Esophagus squamous epithelium (tissue), 4 donors: ENCODE data around the gene PSMC1.

Source experiments
- CTCF ChIP-seq, 6 experiments: fragments of 450-650 bp in 4 of 6; fragments of 200-600 bp in 2 of 6; sonication (generic) in 2 of 6; IDR thresholded peaks; one replicate each; pipeline ENCODE4 v1.5.1; 2016 to 2019; ENCODE audit warnings: antibody characterized with exemption in 6 of 6, mild to moderate bottlenecking in 4 of 6, moderate library complexity in 4 of 6
- POLR2A ChIP-seq, 4 donors: fragments of 450-650 bp; IDR thresholded peaks; one replicate each; pipeline ENCODE4 v1.6.1; 2017; ENCODE audit warnings: antibody characterized with exemption in 4 of 4, mild to moderate bottlenecking in 4 of 4, moderate library complexity in 3 of 4

GRCh38 chr14:90275458-90275814, 19.1 kb downstream of the PSMC1 start:
- TF ChIP-seq CTCF (IDR thresholded peaks at IDR 0.05) (no peak), POLR2A (IDR thresholded peaks at IDR 0.05) (no peak)
